OCI-LY3 (cell line): ENCODE measurements around the gene FFAR3.

Source experiments
- EZH2phosphoT487 ChIP-seq: fragments of 200-600 bp; shearing (Covaris generic); IDR thresholded peaks from 2 replicates; pipeline ENCODE4 v1.6.1; 2018; ENCODE audit warnings: antibody characterized with exemption, mixed run types, low read depth
- TF ChIP-seq, protein P1 (sequence below): fragments of 200-600, 300-600 bp; sonication (generic); IDR thresholded peaks from 2 replicates; pipeline ENCODE4 v1.5.1; 2014; ENCODE audit warnings: antibody characterized with exemption, low read length, low read depth

DNA sequence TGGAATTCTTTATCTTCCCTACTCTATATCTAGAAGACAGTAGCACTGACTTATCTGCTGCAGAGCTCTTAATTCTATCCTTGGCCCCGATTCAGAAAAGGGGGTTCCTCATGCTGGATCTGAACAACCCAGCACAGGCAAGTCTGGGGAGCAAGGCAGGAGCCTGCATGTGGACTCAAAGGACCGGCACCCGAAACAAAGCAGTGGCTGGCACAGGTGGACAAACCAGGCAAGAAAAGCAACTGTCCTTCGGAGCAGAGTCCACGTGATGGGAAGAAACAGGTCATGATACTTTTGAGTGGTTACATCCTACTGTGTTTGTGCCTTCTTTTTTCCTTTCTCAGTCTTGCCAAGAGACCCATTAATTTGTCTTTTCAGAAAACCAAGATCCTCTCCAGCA is 50.9 kb downstream of the FFAR3 start:
- TF ChIP-seq, protein P1, sequence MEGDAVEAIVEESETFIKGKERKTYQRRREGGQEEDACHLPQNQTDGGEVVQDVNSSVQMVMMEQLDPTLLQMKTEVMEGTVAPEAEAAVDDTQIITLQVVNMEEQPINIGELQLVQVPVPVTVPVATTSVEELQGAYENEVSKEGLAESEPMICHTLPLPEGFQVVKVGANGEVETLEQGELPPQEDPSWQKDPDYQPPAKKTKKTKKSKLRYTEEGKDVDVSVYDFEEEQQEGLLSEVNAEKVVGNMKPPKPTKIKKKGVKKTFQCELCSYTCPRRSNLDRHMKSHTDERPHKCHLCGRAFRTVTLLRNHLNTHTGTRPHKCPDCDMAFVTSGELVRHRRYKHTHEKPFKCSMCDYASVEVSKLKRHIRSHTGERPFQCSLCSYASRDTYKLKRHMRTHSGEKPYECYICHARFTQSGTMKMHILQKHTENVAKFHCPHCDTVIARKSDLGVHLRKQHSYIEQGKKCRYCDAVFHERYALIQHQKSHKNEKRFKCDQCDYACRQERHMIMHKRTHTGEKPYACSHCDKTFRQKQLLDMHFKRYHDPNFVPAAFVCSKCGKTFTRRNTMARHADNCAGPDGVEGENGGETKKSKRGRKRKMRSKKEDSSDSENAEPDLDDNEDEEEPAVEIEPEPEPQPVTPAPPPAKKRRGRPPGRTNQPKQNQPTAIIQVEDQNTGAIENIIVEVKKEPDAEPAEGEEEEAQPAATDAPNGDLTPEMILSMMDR = no peak
- no peak for TF ChIP-seq EZH2phosphoT487
